Activated T-cell treated with anti-CD3 and anti-CD28 coated beads, Interleukin-2, amount 50 U/mL, for 24 hours (primary cell): Measurements from ENCODE around the gene COL26A1.

ENCODE experiments used
- DNase-seq: peaks from one replicate; pipeline ENCODE4 v3.0.0-alpha.2; 2020
- H3K27ac Mint-ChIP-seq: 2 replicates; pipeline ENCODE4 v1.8.0; 2020; ENCODE audit warnings: mild to moderate bottlenecking, mixed read lengths
- H3K27me3 Mint-ChIP-seq: 2 replicates; pipeline ENCODE4 v1.8.0; 2020; ENCODE audit warnings: mixed read lengths
- H3K36me3 Mint-ChIP-seq: 2 replicates; pipeline ENCODE4 v1.8.0; 2020; ENCODE audit warnings: low read depth, mixed read lengths
- H3K4me1 Mint-ChIP-seq: 2 replicates; pipeline ENCODE4 v1.8.0; 2020; ENCODE audit warnings: low read depth, mixed read lengths
- H3K4me3 Mint-ChIP-seq: 2 replicates; pipeline ENCODE4 v1.8.0; 2020; ENCODE audit warnings: mild to moderate bottlenecking, moderate library complexity, mixed read lengths
- H3K9me3 Mint-ChIP-seq: 2 replicates; pipeline ENCODE4 v1.8.0; 2020; ENCODE audit warnings: mixed read lengths

COL26A1 gene

DNA sequence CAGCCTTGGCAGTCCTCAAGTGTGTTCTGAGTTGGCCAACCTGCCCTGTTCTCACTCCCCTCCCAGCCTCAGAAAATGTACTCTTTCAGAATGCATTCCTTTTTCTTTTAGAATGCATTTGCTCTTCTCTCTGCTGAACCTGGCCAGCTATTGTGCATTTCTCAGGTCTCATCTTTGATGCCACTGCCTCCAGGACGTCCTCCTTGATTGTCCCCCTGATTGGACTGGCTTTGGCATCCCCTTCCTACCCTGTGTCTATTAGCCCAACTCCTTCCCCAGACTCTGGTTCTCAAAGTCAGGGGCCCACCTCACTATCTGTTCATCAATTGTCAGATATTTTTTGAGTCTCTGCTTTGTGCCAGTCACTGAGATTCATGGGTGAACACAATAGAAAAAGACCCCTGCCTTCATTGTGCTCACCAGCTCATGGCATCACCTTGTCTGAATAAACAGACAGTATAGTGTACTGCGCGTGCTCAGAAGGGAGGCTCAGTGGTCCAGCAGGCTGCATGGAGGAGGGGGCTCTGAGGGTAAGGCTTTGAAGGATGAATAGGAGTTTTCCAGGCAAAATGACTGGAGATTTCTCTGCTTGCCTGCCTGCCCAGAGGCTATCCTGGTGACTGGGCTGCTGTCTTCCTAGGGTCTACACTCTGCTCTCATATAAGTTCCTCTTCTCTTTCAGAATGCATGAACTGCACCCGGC, 169.9 kb downstream of the COL26A1 start:
- Mint-ChIP-seq H3K36me3 (no peaks in the 10 kb centered on the region), H3K9me3 (no peaks in the 10 kb centered on the region), H3K27ac (no peak overlapping the region), H3K27me3 (peaks cover 13% of the 10 kb centered on the region), H3K4me1 (no peaks in the 10 kb centered on the region), H3K4me3 (no peak overlapping the region)
- DNase-seq: no peak

DNA sequence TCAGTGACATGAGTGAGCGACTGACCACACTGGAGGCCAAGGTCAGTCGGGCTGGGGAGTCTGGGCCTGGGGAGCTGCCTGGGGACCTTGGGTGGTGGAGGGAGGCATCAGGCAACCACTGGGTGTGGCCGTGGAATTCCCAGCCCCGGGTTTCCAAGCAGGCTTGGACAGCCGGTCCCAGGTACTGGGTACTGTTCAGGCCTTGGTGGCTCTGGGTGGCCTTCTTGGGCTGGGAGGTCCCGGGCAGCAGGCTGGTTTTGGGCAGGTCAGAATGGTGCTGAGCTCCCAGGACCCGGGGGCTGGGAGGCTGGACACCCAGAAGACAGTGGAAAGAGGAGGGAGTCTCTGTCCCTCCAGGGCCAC, 170.4 kb downstream of the COL26A1 start:
- Mint-ChIP-seq H3K27me3 (peaks cover 13% of the 10 kb centered on the region), H3K9me3 (no peaks in the 10 kb centered on the region), H3K36me3 (no peaks in the 10 kb centered on the region), H3K27ac (no peak overlapping the region), H3K4me1 (no peaks in the 10 kb centered on the region), H3K4me3 (no peak overlapping the region)
- no peak for DNase-seq

DNA sequence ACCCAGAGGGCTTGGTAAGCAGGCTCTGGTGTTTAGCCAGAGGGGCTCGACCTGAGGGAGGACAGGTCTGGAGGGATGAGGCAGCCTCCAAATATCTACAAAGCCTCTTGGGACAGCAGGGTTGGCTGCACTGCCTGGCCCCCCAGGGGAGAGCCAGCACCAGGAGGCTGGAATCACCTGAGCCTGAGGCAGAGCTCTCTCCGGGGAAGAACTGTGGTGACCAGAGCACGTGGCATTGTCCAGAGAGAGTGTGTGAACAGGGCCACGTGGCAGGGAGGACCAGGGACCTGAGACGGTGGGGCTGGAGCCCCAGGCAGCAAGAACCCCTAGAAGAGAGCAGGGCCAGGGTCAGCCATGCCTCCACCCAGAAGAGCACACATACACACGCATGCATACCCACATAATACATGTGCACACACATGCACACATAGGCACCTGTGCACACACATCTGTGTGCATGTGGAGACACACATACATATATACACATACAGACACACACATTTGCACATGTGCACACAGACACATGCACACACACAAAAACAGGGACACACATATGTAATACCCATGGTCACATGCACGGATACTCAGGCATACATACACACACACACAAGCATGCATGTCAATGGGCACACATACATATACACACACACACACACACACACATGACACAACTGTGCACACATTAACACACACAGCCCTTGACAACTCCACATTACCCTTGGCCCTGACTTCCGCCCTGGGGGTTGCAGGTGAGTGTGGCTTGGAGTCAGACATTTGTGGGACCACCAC, 171.5 kb downstream of the COL26A1 start:
- no peaks in the 10 kb centered on the region for H3K9me3 Mint-ChIP-seq
- H3K27me3 Mint-ChIP-seq: peaks cover 13% of the 10 kb centered on the region
- H3K36me3 Mint-ChIP-seq: no peaks in the 10 kb centered on the region
- no peak overlapping the region for H3K27ac Mint-ChIP-seq
- no peak for DNase-seq
- no peaks in the 10 kb centered on the region for H3K4me1 Mint-ChIP-seq
- H3K4me3 Mint-ChIP-seq: no peak overlapping the region

- H3K27me3 Mint-ChIP-seq: peaks cover 11% of the 10 kb centered on the region
- no peak overlapping the region for H3K4me3 Mint-ChIP-seq
- no peaks in the 10 kb centered on the region for H3K36me3 Mint-ChIP-seq
- no peaks in the 10 kb centered on the region for H3K4me1 Mint-ChIP-seq
- no peaks in the 10 kb centered on the region for H3K9me3 Mint-ChIP-seq
- no peak overlapping the region for H3K27ac Mint-ChIP-seq
- no peak for DNase-seq
These were observed 172.2 kb downstream of the COL26A1 start for GRCh38 chr7:101534873-101535272.

- Mint-ChIP-seq H3K27ac (no peak overlapping the region), H3K9me3 (no peaks in the 10 kb centered on the region), H3K4me1 (no peaks in the 10 kb centered on the region), H3K36me3 (no peaks in the 10 kb centered on the region), H3K27me3 (peaks cover 7% of the 10 kb centered on the region), H3K4me3 (no peak overlapping the region)
- no peak for DNase-seq
These were observed 172.7 kb downstream of the COL26A1 start for GRCh38 chr7:101535351-101535751.

DNA sequence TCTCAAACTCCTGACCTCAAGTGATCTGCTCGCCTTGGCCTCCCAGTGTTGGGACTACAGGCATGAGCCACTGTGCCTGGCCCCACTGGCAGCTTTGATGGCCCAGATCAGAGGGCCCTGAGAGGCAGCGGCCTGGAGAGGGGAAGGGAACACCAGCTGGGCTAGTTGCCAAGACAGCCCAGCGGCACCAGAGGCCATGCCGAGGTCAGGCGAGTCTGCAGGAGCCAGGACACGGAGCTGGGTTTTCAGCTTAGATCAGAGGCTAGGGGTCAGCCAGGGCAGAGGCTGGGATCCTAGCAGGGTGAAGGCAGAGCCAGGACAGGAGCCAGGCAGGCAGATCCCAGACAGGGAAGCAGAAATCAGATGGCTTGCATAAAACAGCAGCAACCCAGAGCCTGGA, 173.6 kb downstream of the COL26A1 start:
- Mint-ChIP-seq H3K36me3 (no peaks in the 10 kb centered on the region), H3K4me3 (no peak overlapping the region), H3K27ac (no peak overlapping the region)

GRCh38 chr7:101536668-101537067, 174.0 kb downstream of the COL26A1 start:
- Mint-ChIP-seq H3K36me3 (no peaks in the 10 kb centered on the region), H3K4me1 (no peaks in the 10 kb centered on the region), H3K4me3 (no peak overlapping the region), H3K27me3 (peaks cover 7% of the 10 kb centered on the region), H3K9me3 (no peaks in the 10 kb centered on the region), H3K27ac (no peak overlapping the region)
- no peak for DNase-seq

More for the DNA sequence above, 173.6 kb downstream of the COL26A1 start:
- Mint-ChIP-seq H3K4me1 (no peaks in the 10 kb centered on the region), H3K27me3 (peaks cover 7% of the 10 kb centered on the region), H3K9me3 (no peaks in the 10 kb centered on the region)
- DNase-seq: no peak

DNA sequence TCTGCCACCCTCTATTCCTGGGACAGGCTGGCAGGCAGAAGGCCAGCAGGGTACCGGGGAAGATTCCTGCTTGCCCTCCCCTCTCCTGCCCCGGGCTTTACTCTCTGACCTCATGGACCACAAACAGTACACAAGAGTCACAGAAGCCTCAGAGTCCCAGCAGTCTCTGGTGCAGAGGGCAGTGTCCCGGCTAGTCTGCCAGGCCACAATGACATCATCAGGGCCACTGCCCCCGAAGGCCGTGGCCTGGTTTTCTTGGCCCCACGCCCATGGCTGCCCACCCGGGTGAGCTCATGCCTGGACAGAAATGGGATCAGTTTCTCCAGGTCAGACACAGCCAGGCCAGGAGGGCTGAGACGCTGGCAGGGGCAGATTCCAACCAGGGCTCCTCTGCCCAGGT, 174.5 kb downstream of the COL26A1 start:
- Mint-ChIP-seq H3K4me3 (no peak overlapping the region), H3K27me3 (peaks cover 7% of the 10 kb centered on the region), H3K4me1 (no peaks in the 10 kb centered on the region), H3K9me3 (no peaks in the 10 kb centered on the region), H3K27ac (no peak overlapping the region), H3K36me3 (no peaks in the 10 kb centered on the region)
- no peak for DNase-seq

DNA sequence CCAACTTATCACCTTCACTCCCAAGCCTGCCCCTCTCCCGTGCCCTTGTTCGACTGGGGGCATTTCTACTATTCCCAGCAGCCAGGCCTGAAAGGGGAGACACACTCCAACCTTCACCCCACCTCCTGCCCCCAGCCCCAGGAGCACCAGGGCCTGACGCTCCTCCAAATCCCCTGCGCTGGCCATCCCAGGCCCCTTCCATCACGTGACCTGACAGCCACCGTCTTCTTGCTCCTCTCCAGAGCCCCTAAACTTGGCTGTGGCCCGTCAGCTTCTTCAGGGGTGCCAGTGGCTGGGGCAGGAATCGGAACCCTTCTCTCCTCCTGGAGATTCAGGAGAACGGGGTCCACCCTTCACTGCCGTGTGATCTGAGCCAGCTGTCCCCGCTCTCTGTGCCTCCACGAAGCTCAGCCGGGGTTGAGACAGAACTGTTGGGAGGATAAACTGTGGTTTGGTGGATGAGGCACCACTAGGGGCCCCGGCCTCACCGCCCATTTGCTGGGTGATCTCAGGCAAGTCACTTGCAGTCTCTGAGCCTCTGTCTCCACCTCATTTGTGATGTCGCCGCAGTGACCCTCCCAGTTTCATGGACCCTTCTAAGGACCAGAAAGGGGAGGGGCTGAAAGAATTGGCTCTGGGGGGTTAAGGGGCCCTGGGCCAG, 175.4 kb downstream of the COL26A1 start:
- Mint-ChIP-seq H3K27ac (no peak overlapping the region), H3K27me3 (peaks cover 5% of the 10 kb centered on the region), H3K9me3 (no peaks in the 10 kb centered on the region), H3K36me3 (no peaks in the 10 kb centered on the region), H3K4me1 (peaks cover 4% of the 10 kb centered on the region), H3K4me3 (no peak overlapping the region)
- no peak for DNase-seq

DNA sequence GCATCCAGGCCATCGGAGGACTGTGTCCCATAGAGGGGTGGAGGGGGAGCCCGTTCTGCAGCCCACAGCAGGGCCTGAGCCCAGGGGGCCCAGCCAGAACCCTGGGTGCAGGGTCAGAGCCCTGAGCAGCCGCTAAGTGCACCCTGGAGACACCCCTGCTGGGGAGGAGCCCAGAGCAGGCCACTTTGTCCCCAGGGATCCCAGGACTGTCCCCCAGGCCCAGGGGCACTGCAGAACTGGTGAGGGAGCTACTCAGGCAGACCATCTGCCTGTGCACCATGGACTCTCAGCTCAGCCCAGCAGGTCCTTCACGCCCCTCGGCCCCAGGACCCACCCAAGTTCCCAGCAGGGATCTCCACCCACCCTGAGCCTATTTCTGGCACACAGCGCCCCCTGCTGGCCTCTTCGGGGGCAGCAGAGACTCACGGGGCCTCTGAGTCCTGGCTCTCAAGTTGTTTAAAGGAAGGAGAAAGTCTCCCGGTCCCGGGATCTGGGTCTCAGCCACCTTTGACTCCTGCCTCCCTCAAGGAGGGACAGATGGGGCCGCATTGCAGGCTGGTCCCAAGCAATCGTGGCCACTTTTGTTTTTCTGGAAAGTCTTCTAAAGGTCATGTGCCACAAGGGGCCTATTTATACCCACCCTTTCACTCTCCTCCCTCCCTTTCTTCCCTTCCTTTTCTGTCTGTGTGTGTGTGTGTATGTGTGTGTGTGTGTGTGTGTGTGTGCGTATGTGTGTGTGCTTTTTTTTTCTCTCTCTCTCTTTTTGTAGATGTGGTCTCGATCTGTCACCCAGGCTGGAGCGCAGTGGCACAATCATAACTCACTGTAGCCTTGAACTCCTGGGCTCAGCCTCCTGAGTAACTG, 176.2 kb downstream of the COL26A1 start:
- H3K9me3 Mint-ChIP-seq: no peaks in the 10 kb centered on the region
- no peak overlapping the region for H3K27ac Mint-ChIP-seq
- peaks cover 5% of the 10 kb centered on the region for H3K27me3 Mint-ChIP-seq
- H3K4me1 Mint-ChIP-seq: peaks cover 4% of the 10 kb centered on the region
- H3K36me3 Mint-ChIP-seq: no peaks in the 10 kb centered on the region
- no peak overlapping the region for H3K4me3 Mint-ChIP-seq
- DNase-seq: peak; percentile 74

DNA sequence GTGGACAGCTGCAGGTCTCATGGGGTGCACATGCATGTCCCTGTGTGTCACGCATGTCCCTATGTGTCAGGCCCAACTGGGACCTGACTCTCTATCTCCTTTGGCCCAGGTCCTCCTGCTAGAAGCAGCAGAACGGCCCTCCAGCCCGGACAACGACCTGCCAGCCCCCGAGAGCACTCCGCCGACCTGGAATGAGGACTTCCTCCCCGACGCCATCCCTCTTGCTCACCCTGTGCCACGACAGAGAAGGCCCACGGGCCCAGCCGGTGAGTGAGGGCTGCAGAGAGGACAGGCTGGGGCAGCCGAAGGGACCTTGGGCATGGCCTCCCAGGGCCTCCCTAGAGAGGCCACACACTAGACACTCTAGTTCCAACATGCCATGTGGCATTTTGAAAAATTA, 177.1 kb downstream of the COL26A1 start:
- Mint-ChIP-seq H3K4me1 (peaks cover 4% of the 10 kb centered on the region), H3K27me3 (no peaks in the 10 kb centered on the region), H3K36me3 (no peaks in the 10 kb centered on the region), H3K9me3 (no peaks in the 10 kb centered on the region), H3K4me3 (no peak overlapping the region), H3K27ac (no peak overlapping the region)
- DNase-seq: no peak

DNA sequence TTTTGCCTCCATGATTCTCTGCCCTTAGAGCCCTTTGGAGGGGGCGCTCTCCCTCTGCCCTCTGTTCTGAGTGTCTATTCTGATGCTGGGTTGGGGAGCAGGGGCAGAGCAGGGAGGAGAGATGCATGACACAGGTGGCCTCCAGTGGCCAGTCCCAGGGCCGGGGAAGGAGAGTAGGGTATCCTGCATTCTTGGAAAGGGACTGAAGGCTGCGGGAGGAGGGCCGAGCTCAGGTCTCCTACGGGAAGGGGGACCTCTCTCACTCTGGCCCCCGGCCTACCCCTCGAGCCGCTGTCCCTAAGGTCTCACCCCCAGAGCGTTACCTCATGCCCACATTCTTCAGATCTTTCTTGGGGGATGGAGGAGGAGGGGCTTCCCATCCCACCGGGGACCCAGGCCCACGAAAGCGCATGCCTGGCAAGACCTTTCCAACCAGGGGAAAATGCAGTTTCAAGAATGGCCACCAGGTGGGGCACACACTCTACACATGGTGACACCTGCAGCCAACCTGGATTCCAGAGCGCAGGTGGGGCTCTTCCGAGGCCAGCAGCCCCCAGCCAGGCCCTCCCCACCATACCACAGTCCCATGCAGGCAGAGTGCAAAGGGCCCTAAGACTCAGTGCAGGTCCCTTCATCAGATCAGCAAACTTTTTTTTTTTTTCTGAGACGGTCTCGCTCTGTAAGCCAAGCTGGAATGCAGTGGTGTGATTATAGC, 180.0 kb downstream of the COL26A1 start:
- H3K4me3 Mint-ChIP-seq: no peak overlapping the region
- no peaks in the 10 kb centered on the region for H3K9me3 Mint-ChIP-seq
- H3K4me1 Mint-ChIP-seq: peaks cover 4% of the 10 kb centered on the region
- peak; percentile 84 for DNase-seq
- H3K27ac Mint-ChIP-seq: no peak overlapping the region
- H3K27me3 Mint-ChIP-seq: no peaks in the 10 kb centered on the region
- no peaks in the 10 kb centered on the region for H3K36me3 Mint-ChIP-seq

GRCh38 chr7:101543242-101543766, 180.6 kb downstream of the COL26A1 start:
- Mint-ChIP-seq H3K4me1 (peaks cover 4% of the 10 kb centered on the region), H3K27me3 (no peaks in the 10 kb centered on the region), H3K27ac (no peak overlapping the region), H3K9me3 (no peaks in the 10 kb centered on the region), H3K36me3 (no peaks in the 10 kb centered on the region), H3K4me3 (no peak overlapping the region)
- DNase-seq: no peak

GRCh38 chr7:101543846-101544245, 181.2 kb downstream of the COL26A1 start:
- no peak for DNase-seq
- Mint-ChIP-seq H3K4me1 (peaks cover 4% of the 10 kb centered on the region), H3K9me3 (no peaks in the 10 kb centered on the region), H3K4me3 (no peak overlapping the region), H3K27ac (no peak overlapping the region), H3K27me3 (no peaks in the 10 kb centered on the region), H3K36me3 (no peaks in the 10 kb centered on the region)
